Sigmoid colon (tissue), 7 donors: ENCODE measurements around the gene UPP1. TPM values are rescaled to one million over a fixed set of nuclear protein-coding genes. Genes with fewer than 3 reads are reported as not detected.

Experiments used
- DNase-seq: peaks from one replicate; pipeline ENCODE4 v3.0.0-alpha.2; 2019
- H3K27ac ChIP-seq, 4 donors: fragments of 200-600 bp; sonication (generic); one replicate each; pipeline ENCODE4 v1.5.1; 2016 to 2019; ENCODE audit warnings: mild to moderate bottlenecking in 1 of 4
- H3K27me3 ChIP-seq, 3 donors: fragments of 200-600 bp; sonication (generic); one replicate each; pipeline ENCODE4 v1.5.1; 2019; ENCODE audit warnings: mild to moderate bottlenecking in 1 of 3
- H3K36me3 ChIP-seq, 4 donors: fragments of 200-600 bp; sonication (generic); one replicate each; pipeline ENCODE4 v1.5.1; 2016 to 2019
- H3K4me1 ChIP-seq, 4 donors: fragments of 200-600 bp; sonication (generic); one replicate each; pipeline ENCODE4 v1.5.1; 2017 to 2019
- H3K4me3 ChIP-seq, 4 donors: fragments of 200-600 bp; sonication (generic); one replicate each; pipeline ENCODE4 v1.5.1; 2017 to 2019; ENCODE audit warnings: mild to moderate bottlenecking in 2 of 4, moderate library complexity in 1 of 4
- H3K9me3 ChIP-seq, 4 donors: fragments of 200-600 bp in 3 of 4; sonication (generic) in 3 of 4; one replicate each; pipeline versions ENCODE4 v1.5.1 to v1.6.1; 2013 to 2019
- CTCF ChIP-seq, 4 experiments: fragments of 450-650 bp in 3 of 4; fragments of 200-600 bp in 1 of 4; IDR thresholded peaks; one replicate each; pipeline ENCODE4 v1.5.1; 2016 to 2019; ENCODE audit warnings: antibody characterized with exemption in 4 of 4, mild to moderate bottlenecking in 3 of 4, moderate library complexity in 2 of 4
- EP300 ChIP-seq, 4 donors: sonication (generic); formaldehyde crosslinking; IDR thresholded peaks; one replicate each; pipeline ENCODE4 v1.6.1; 2017; ENCODE audit warnings: antibody characterized with exemption in 4 of 4
- POLR2A ChIP-seq, 2 donors: fragments of 450-650 bp; IDR thresholded peaks; one replicate each; pipeline ENCODE4 v1.6.1; 2016; ENCODE audit warnings: antibody characterized with exemption in 2 of 2, mild to moderate bottlenecking in 2 of 2, moderate library complexity in 2 of 2
- POLR2AphosphoS5 ChIP-seq, 4 donors: sonication (generic); formaldehyde crosslinking; IDR thresholded peaks; one replicate each; pipeline ENCODE4 v1.6.1; 2017; ENCODE audit warnings: antibody characterized with exemption in 4 of 4
- WGBS, 2 donors: extraction: QIAGEN DNeasy Blood & Tissue Kit; methylation state at CpG; one replicate each; pipeline ENCODE4 v1.1.7; 2013; 5-methylcytosine and 5-hydroxymethylcytosine counted together
- intact Hi-C: fragments of 100-400 bp; cut with DNase I; formaldehyde crosslinking; loops from one replicate; pipeline ENCODE4 v1.15.1; 2023
- polyA plus RNA-seq, 3 donors: library from polyadenylated mRNA; stranded (reverse); fragments of 200-250 nt; gene quantifications; one replicate each; pipeline ENCODE4 v1.2.3, GENCODE V29; 2013
- total RNA-seq, 4 donors: library from RNA; depleted of rRNA; stranded (reverse); fragments of >200 nt; gene quantifications; one replicate each; pipeline ENCODE4 v1.1.0, GENCODE V29; 2016
- donor health status: healthy with polysubstance abuse.
- donor health status: Bipolar disorder and iron deficiency.
- donor health status: healthy.

The UPP1 gene
- total and polyA plus RNA-seq, 7 donors, result 10.2 to 136 (median 17.1) TPM

DNA sequence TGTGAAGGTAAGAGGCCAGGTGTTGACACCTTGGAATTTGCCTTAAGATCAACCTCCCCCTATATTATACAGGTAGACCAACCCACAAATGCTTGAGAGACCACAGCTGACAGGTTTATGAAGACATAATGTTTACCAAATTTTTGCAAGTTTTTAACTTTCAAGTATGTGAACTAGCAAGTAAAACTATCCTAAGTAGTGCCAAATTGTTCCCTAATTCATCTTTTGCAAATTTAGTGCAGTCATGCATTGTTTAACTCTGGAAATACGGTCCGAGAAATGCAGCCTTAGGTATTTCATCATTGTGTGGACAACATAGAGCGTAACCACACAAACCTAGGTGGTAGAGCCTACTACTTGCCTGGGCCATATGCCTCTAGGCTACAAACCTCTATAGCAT, 10.7 kb downstream of the UPP1 start:
- WGBS, 2 donors, result 90 to 94% methylated on average over 3 of the region's 3 CpGs
- peaks cover 0 to 64% (median 7%) of the 10 kb centered on the region in 4 donors for H3K36me3 ChIP-seq
- no peak overlapping the region for H3K27ac ChIP-seq
- H3K4me3 ChIP-seq, result no peak overlapping the region
- peaks cover 0 to 7% (median 0%) of the 10 kb centered on the region in 4 donors for H3K4me1 ChIP-seq
- no peaks in the 10 kb centered on the region for H3K27me3 ChIP-seq
- no peaks in the 10 kb centered on the region for H3K9me3 ChIP-seq
- intact Hi-C loops, result no loop called here
- no peak for DNase-seq
- TF ChIP-seq POLR2AphosphoS5 (IDR thresholded peaks at IDR 0.05), result no peak
- no peak for TF ChIP-seq EP300 (IDR thresholded peaks at IDR 0.05)
- no peak for TF ChIP-seq POLR2A (IDR thresholded peaks at IDR 0.05)
- no peak for TF ChIP-seq CTCF (IDR thresholded peaks at IDR 0.05)

GRCh38 chr7:48101352-48101751, 12.3 kb downstream of the UPP1 start:
- Histone ChIP-seq H3K4me1 (no peaks in the 10 kb centered on the region), H3K4me3 (no peak overlapping the region), H3K36me3 (peaks cover 0 to 60% (median 7%) of the 10 kb centered on the region in 4 donors), H3K9me3 (no peaks in the 10 kb centered on the region), H3K27me3 (no peaks in the 10 kb centered on the region), H3K27ac (no peak overlapping the region)
- TF ChIP-seq EP300 (IDR thresholded peaks at IDR 0.05) (no peak), POLR2AphosphoS5 (IDR thresholded peaks at IDR 0.05) (no peak), CTCF (IDR thresholded peaks at IDR 0.05) (no peak)
- WGBS, 2 donors, result 96 to 97% methylated on average over 8 of the region's 8 CpGs
- intact Hi-C loops, result no loop called here
- no peak for DNase-seq

DNA sequence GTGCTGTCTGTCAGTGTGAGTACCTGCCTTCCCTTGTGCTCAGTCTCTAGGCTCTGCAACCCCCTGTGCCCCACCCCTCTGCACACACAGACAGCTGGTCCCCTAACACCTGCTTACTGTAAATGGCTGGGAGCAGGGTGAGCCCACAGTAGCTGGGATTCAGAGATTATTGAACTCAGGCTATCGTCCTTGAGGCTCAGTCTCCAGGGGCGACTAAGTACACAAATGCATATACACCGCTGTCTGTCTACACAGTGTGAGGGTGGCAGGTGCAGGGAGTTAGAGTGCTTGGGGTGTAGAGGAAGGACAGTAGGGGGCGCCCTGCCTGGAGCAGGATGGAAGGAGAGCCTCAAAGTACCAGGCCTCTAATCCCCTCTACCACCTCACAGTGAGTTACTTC, 12.9 kb downstream of the UPP1 start:
- Histone ChIP-seq H3K27ac (no peak overlapping the region), H3K4me1 (no peaks in the 10 kb centered on the region), H3K36me3 (peaks cover 0 to 57% (median 9%) of the 10 kb centered on the region in 4 donors), H3K4me3 (no peak overlapping the region), H3K27me3 (no peaks in the 10 kb centered on the region), H3K9me3 (no peaks in the 10 kb centered on the region)
- intact Hi-C loops, result no loop called here
- 43 to 76% methylated on average over 4 of the region's 4 CpGs for WGBS, 2 donors
- TF ChIP-seq EP300 (IDR thresholded peaks at IDR 0.05), result no peak
- no peak for DNase-seq

- H3K4me3 ChIP-seq, result no peak overlapping the region
- TF ChIP-seq POLR2A (IDR thresholded peaks at IDR 0.05), result no peak
- 96 to 97% methylated on average over 4 of the region's 4 CpGs for WGBS, 2 donors
- H3K4me1 ChIP-seq, result no peaks in the 10 kb centered on the region
- H3K27ac ChIP-seq, result no peak overlapping the region
- intact Hi-C loops, result no loop called here
- H3K27me3 ChIP-seq, result no peaks in the 10 kb centered on the region
- H3K36me3 ChIP-seq, result peaks cover 0 to 57% (median 12%) of the 10 kb centered on the region in 4 donors
- H3K9me3 ChIP-seq, result no peaks in the 10 kb centered on the region
- no peak for DNase-seq
These were observed 13.5 kb downstream of the UPP1 start for GRCh38 chr7:48102530-48102929.

GRCh38 chr7:48105045-48105444, 16.0 kb downstream of the UPP1 start:
- no peak overlapping the region for H3K4me3 ChIP-seq
- peaks cover 0 to 69% (median 17%) of the 10 kb centered on the region in 4 donors for H3K36me3 ChIP-seq

More at GRCh38 chr7:48105045-48105444, 16.0 kb downstream of the UPP1 start:
- no peak for DNase-seq
- H3K27me3 ChIP-seq, result no peaks in the 10 kb centered on the region
- no peaks in the 10 kb centered on the region for H3K4me1 ChIP-seq
- WGBS, 2 donors, result 96 to 97% methylated on average over 5 of the region's 5 CpGs
- no peak overlapping the region for H3K27ac ChIP-seq
- H3K9me3 ChIP-seq, result no peaks in the 10 kb centered on the region
- TF ChIP-seq POLR2A (IDR thresholded peaks at IDR 0.05) (no peak), CTCF (IDR thresholded peaks at IDR 0.05) (no peak), POLR2AphosphoS5 (IDR thresholded peaks at IDR 0.05) (no peak), EP300 (IDR thresholded peaks at IDR 0.05) (no peak)
- intact Hi-C loops, result no loop called here
